CD4-positive, CD25-positive, alpha-beta regulatory T cell (primary cell): ENCODE data around the gene PFKFB2. TPM values are rescaled to one million over a fixed set of nuclear protein-coding genes. Genes with fewer than 3 reads are reported as not detected.

Experiments used
- ATAC-seq, 2 donors: fragments of 150-1000 bp; cut with Tn5 transposase; one replicate each; pipeline ENCODE4 v1.10.0; 2021; ENCODE audit warnings: low read depth in 2 of 2, moderate number of reproducible peaks in 2 of 2, moderate library complexity in 1 of 2
- DNase-seq, 3 donors: peaks; one replicate each; pipeline versions ENCODE4 v3.0.0 to v3.0.0-alpha.2; 2012 to 2022; ENCODE audit warnings: mixed read lengths in 1 of 3
- H3K27ac ChIP-seq: one replicate; pipeline ENCODE4 v1.7.0; 2013; ENCODE audit warnings: mild to moderate bottlenecking, low read length; ENCODE audit not compliant: insufficient read depth, poor library complexity, severe bottlenecking
- H3K27me3 ChIP-seq: one replicate; pipeline ENCODE4 v1.7.0; 2013; ENCODE audit warnings: low read length; ENCODE audit not compliant: control insufficient read depth, insufficient read depth
- H3K36me3 ChIP-seq: one replicate; pipeline ENCODE4 v1.7.0; 2013; ENCODE audit warnings: mild to moderate bottlenecking, low read length, moderate library complexity; ENCODE audit not compliant: control insufficient read depth, insufficient read depth
- H3K4me1 ChIP-seq: 2 replicates; pipeline ENCODE4 v1.7.0; 2013; ENCODE audit warnings: mild to moderate bottlenecking, low read length; ENCODE audit not compliant: insufficient read depth, control insufficient read depth, poor library complexity, severe bottlenecking
- H3K4me3 ChIP-seq: one replicate; pipeline ENCODE4 v1.7.0; 2013; ENCODE audit warnings: low read depth, mild to moderate bottlenecking, low read length, moderate library complexity
- H3K9me3 ChIP-seq, 2 experiments: 1 replicate in 1 of 2; 2 replicates in 1 of 2; pipeline ENCODE4 v1.7.0; 2013; ENCODE audit warnings: low read length in 2 of 2, mild to moderate bottlenecking in 1 of 2, moderate library complexity in 1 of 2; ENCODE audit not compliant: control insufficient read depth in 2 of 2
- H3K27ac Mint-ChIP-seq, 3 donors: one replicate each; pipeline ENCODE4 v1.8.0; 2020 to 2022; ENCODE audit warnings: mild to moderate bottlenecking in 3 of 3, mixed read lengths in 3 of 3, moderate library complexity in 2 of 3
- H3K27me3 Mint-ChIP-seq: one replicate; pipeline ENCODE4 v1.8.0; 2022; ENCODE audit warnings: mild to moderate bottlenecking, mixed read lengths
- H3K36me3 Mint-ChIP-seq: one replicate; pipeline ENCODE4 v1.8.0; 2020; ENCODE audit warnings: mixed read lengths
- H3K4me1 Mint-ChIP-seq, 4 donors: one replicate each; pipeline ENCODE4 v1.8.0; 2020 to 2022; ENCODE audit warnings: mixed read lengths in 4 of 4, mild to moderate bottlenecking in 1 of 4
- H3K4me3 Mint-ChIP-seq, 4 donors: one replicate each; pipeline ENCODE4 v1.8.0; 2020 to 2022; ENCODE audit warnings: mild to moderate bottlenecking in 4 of 4, mixed read lengths in 4 of 4, moderate library complexity in 3 of 4
- H3K9me3 Mint-ChIP-seq, 7 donors: one replicate each; pipeline ENCODE4 v1.8.0; 2020 to 2022; ENCODE audit warnings: mixed read lengths in 7 of 7, mild to moderate bottlenecking in 3 of 7, moderate library complexity in 2 of 7
- polyA plus RNA-seq, 4 donors: library from polyadenylated mRNA; unstranded; fragments of 300-500 nt; fragmentation: Illumina TruSeq; gene quantifications; one replicate each; pipeline ENCODE4 v1.2.3, GENCODE V29; 2021
- total RNA-seq: library from RNA; stranded (reverse); gene quantifications from one replicate; pipeline ENCODE4 v1.2.3, GENCODE V29; 2022

Gene PFKFB2
- total RNA-seq (1.1 TPM), polyA plus RNA-seq (under 1 TPM in 3 of 4 donors, not detected in 1; 0.32 to 0.72 (median 0.46) TPM)

DNA sequence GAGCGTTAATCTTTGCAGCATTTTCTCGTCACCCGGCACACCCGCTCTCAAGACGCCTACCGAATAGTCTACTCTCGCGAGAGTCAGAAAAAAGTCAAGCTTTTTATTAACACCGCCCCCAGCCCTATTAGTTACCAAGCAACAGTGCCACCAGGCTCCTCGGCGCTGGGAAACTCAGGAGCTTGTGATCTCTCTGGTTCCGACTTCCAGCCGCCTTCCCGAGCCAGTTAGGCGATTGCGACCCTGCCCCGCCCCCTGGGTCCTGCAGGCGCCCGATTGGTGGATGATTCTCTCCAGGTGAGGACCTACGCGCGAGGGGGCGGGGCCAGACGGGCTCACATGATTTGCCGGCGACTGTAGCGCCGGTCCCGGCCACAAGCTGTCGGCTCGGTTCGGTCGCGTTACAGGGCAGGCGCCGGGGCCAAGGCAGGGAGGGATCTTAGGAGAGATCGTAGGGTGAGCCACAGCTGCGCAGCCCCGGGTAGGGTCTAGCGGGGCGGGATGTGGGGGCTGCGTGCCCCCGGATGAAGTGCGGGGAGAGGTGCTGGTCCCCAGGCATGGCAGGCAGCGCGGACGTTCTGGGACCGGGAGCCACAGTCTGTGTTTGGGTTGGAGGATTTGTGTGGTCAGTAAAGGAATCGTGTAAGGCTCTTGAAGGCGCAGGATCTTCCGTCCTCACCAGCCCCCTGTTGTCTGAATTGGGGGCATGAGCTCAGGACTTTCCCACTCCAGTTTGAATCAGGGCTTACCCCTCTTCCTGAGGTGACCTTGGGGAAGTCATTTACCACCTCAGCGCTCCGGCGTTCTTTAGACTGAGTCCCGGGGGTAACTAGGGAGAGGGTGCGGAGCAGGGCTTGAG lies at the start of gene PFKFB2:
Gene PFKFB2, plus strand, starts transcription at position 365 of the 859 bp plus-strand sequence. CDS start 1,443 bp downstream, outside the sequence.
- Histone ChIP-seq H3K4me1 (peaks cover 31% of the 10 kb centered on the region), H3K4me3 (peak within 1 kb of the TSS; percentile 88), H3K36me3 (peaks cover 13% of the 10 kb centered on the region), H3K27me3 (peaks cover 5% of the 10 kb centered on the region), H3K27ac (peak within 1 kb of the TSS; percentile 70), H3K9me3 (no peaks in the 10 kb centered on the region)
- Mint-ChIP-seq H3K27me3 (peaks cover 20% of the 10 kb centered on the region), H3K4me1 (peaks cover 11 to 47% (median 30%) of the 10 kb centered on the region in 4 donors), H3K9me3 (peaks cover 0 to 2% (median 0%) of the 10 kb centered on the region in 7 donors), H3K4me3 (peak within 1 kb of the TSS; percentile 93 to 100 (median 97)), H3K27ac (peak within 1 kb of the TSS; percentile 86 to 99 (median 95)), H3K36me3 (peaks cover 5% of the 10 kb centered on the region)
- DNase-seq, result peak; percentile 93 to 94 (median 94)
- ATAC-seq, result peak; percentile 85 to 87

DNA sequence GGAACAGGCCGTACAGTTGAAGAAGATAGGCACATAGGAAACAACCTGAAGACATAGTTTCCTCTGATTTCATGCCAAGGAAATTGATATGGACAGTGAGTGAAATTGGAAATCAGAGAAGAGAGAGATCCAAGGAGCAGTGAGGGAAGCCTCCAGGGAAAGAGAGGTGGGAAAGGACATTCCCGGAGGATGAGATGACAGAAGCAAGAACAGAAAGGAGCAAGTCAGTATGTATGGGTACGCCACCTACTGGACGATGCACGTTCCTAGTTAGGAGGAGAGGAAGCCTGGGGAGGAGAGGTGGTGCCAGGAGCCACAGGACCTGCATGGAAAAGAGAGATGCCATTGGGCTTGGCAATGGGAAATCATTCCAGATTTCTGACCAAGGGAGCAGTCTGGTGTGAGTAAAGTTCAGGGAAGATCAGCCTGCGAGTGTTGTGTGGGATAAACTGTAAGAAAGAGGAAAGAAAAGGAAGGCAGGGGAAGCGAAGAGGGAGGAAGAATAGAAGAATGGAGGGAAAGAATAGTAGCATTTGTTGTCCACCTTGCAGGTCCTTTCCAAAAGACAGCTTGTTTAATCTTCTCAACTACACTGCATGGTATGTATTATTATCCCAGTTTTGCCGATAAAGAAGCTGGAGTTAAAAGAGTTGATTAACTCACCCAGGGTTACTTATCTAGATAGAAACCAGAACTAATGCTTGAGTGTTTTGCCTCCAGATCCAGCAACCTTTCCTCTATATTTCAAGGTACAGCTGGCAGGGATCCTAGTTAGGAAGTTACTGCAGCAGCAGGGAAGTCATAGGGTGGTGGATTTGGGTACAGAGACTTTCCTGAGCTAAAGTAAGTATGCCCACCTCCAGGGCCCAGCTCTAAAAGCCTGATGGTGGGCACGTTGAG lies 47.9 kb upstream of the PFKFB2 start:
- Mint-ChIP-seq H3K4me1 (peaks cover 0 to 6% (median 2%) of the 10 kb centered on the region in 4 donors), H3K27ac (no peak overlapping the region), H3K9me3 (no peaks in the 10 kb centered on the region), H3K27me3 (peaks cover 28% of the 10 kb centered on the region), H3K36me3 (no peaks in the 10 kb centered on the region), H3K4me3 (no peak overlapping the region)
- H3K27ac ChIP-seq, result no peak overlapping the region
- H3K27me3 ChIP-seq, result peaks cover 19% of the 10 kb centered on the region
- no peaks in the 10 kb centered on the region for H3K4me1 ChIP-seq
- H3K9me3 ChIP-seq, result no peaks in the 10 kb centered on the region
- ATAC-seq (no peak), DNase-seq (peak; percentile 2 to 41 (median 32))
- H3K4me3 ChIP-seq, result no peak overlapping the region
- no peaks in the 10 kb centered on the region for H3K36me3 ChIP-seq

DNA sequence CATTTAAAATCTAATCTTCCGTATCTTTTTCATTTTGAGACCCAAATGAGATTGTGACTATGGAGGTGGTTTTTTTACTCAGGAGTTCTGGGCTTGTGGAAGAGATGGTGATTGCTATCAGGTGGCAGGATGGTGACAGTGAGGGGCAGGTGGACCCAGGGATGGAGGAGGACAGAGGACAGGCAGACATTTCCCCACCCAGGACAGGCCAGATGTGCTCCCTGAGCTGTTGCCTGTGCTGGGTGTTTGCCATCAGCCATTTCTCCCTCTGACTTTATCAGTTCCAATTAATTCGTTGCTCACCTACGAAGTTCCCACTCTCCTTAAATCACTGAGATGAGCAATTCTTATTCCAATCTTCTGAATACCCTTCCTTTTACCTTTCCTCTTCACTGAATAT lies 47.0 kb upstream of the PFKFB2 start:
- Mint-ChIP-seq H3K9me3 (no peaks in the 10 kb centered on the region), H3K27me3 (peaks cover 30% of the 10 kb centered on the region), H3K36me3 (no peaks in the 10 kb centered on the region), H3K4me1 (peaks cover 0 to 6% (median 2%) of the 10 kb centered on the region in 4 donors), H3K4me3 (no peak overlapping the region), H3K27ac (no peak overlapping the region)
- Histone ChIP-seq H3K9me3 (no peaks in the 10 kb centered on the region), H3K27ac (no peak overlapping the region), H3K4me3 (no peak overlapping the region), H3K27me3 (peaks cover 23% of the 10 kb centered on the region), H3K36me3 (no peaks in the 10 kb centered on the region), H3K4me1 (no peaks in the 10 kb centered on the region)
- ATAC-seq, result no peak
- DNase-seq, result no peak

DNA sequence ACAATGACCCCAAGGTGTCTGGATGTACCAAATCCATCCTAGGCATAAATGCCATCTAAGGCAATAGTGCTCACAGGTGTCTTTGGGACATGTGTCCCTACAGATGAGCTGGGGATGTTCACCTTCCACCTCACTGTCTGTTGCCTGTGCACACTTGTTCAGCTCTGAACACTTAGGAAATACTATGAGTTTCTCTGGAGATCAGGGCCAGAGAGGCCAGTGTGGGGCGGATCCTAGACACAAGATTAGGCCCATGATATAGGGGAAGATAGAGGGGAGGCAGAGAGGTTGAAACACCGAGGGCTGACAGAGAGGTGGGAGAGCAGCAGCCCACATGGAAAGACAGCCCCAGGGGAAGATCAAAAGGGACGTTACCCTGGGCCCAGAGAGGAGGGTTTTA lies 46.2 kb upstream of the PFKFB2 start:
- Mint-ChIP-seq H3K4me1 (peaks cover 0 to 6% (median 2%) of the 10 kb centered on the region in 4 donors), H3K27me3 (peaks cover 37% of the 10 kb centered on the region), H3K36me3 (no peaks in the 10 kb centered on the region), H3K9me3 (no peaks in the 10 kb centered on the region), H3K4me3 (no peak overlapping the region), H3K27ac (no peak overlapping the region)
- Histone ChIP-seq H3K4me1 (no peaks in the 10 kb centered on the region), H3K27ac (no peak overlapping the region), H3K27me3 (peaks cover 24% of the 10 kb centered on the region), H3K4me3 (no peak overlapping the region), H3K9me3 (no peaks in the 10 kb centered on the region), H3K36me3 (no peaks in the 10 kb centered on the region)
- ATAC-seq (no peak), DNase-seq (no peak)

DNA sequence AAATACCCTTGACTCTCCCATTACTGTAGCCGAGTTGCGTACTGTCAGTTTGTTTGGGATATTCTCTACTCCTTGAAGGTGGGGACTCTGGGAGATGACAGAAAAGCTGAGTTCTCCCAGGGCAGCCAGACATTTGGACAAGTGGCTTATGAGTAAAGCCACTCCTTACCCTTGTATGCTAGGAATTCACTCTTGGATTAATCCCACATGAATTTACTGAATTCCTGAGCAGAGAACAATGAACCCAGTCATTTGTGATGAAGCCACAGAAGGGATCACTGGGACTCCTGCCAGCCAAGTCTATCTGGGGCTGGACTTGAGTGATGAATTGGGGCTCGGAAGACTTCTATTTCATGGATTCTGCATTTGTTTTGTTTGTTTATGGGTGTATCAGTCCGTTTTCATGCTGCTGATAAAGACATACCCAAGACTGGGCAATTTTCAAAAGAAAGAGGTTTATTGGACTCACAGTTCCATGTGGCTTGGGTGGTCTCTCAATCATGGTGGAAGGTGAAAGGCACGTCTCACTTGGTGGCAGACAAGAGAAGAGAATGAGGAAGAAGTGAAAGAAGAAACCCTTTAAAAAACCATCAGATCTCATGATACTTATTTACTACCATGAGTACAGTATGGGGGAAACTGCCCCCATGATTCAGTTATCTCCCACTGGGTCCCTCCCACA lies 45.6 kb upstream of the PFKFB2 start:
- no peak for DNase-seq
- H3K4me3 ChIP-seq, result no peak overlapping the region
- Mint-ChIP-seq H3K27ac (no peak overlapping the region), H3K4me3 (no peak overlapping the region), H3K9me3 (no peaks in the 10 kb centered on the region), H3K36me3 (no peaks in the 10 kb centered on the region), H3K27me3 (peaks cover 43% of the 10 kb centered on the region), H3K4me1 (peaks cover 0 to 6% (median 2%) of the 10 kb centered on the region in 4 donors)
- H3K4me1 ChIP-seq, result no peaks in the 10 kb centered on the region
- H3K36me3 ChIP-seq, result no peaks in the 10 kb centered on the region
- no peaks in the 10 kb centered on the region for H3K9me3 ChIP-seq
- no peak overlapping the region for H3K27ac ChIP-seq
- peaks cover 24% of the 10 kb centered on the region for H3K27me3 ChIP-seq
- no peak for ATAC-seq

DNA sequence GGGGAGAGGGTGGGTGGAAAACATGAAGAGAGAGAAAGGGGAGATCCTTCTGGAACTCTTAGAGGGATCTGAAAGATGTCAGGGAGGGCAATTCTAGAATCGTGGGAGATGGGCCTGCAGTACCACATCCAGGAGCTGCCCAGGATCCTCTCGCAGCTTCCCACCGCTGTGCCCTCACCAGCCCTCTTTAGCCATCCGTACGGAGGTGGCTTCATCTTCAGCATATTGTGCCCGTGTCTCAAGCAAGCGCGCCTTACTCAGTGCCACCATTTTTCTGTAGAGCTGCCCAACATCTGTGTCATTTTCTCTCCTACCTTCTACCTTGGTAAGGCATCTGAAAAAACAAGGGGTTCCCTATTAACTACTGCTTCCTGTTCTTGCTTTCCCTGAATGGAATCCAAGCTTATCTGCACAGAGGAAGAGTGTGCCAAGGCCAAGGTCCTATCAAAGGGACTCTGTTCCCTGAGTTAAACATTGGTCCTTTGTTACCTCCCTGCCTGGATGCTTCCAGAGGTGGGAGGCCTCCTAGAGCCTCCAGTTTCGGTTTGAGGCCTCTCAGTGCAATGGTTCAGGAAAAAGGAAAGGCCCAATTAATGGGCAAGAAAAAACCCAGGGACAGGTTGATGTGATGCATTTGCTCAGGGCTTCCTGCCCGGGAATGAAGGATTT lies 43.8 kb upstream of the PFKFB2 start:
- Mint-ChIP-seq H3K36me3 (no peaks in the 10 kb centered on the region), H3K9me3 (no peaks in the 10 kb centered on the region), H3K27me3 (peaks cover 44% of the 10 kb centered on the region), H3K4me3 (no peak overlapping the region), H3K4me1 (peaks cover 0 to 6% (median 2%) of the 10 kb centered on the region in 4 donors), H3K27ac (no peak overlapping the region)
- ATAC-seq, result no peak
- no peaks in the 10 kb centered on the region for H3K4me1 ChIP-seq
- no peak for DNase-seq
- H3K36me3 ChIP-seq, result no peaks in the 10 kb centered on the region
- no peak overlapping the region for H3K27ac ChIP-seq
- H3K4me3 ChIP-seq, result no peak overlapping the region
- peaks cover 35% of the 10 kb centered on the region for H3K27me3 ChIP-seq
- no peaks in the 10 kb centered on the region for H3K9me3 ChIP-seq

DNA sequence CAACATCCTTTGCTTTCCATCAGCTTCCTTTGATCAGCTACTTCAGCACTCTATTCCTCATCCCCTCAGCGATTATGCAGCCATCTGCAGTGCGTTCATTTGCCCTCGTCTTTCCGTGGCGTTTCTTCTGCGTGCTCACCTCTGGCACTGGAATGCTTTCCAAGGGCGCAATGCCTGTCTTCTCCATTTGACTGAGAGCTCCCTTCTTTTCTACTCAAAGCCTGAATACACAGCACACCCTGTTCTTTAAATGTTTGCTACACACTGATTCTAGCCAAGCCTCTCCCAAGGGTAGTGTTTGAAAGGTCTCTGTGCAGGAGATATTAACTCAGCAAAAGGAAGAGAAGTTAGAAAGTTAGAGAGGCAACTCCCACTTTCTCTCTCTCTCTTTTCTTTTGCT lies 43.1 kb upstream of the PFKFB2 start:
- Histone ChIP-seq H3K27ac (no peak overlapping the region), H3K27me3 (peaks cover 38% of the 10 kb centered on the region), H3K4me1 (no peaks in the 10 kb centered on the region), H3K36me3 (no peaks in the 10 kb centered on the region), H3K9me3 (no peaks in the 10 kb centered on the region), H3K4me3 (no peak overlapping the region)
- H3K9me3 Mint-ChIP-seq, result no peaks in the 10 kb centered on the region
- peaks cover 0 to 3% (median 1%) of the 10 kb centered on the region in 4 donors for H3K4me1 Mint-ChIP-seq
- DNase-seq (no peak), ATAC-seq (no peak)
- no peak overlapping the region for H3K4me3 Mint-ChIP-seq
- H3K27me3 Mint-ChIP-seq, result peaks cover 44% of the 10 kb centered on the region
- H3K27ac Mint-ChIP-seq, result no peak overlapping the region
- no peaks in the 10 kb centered on the region for H3K36me3 Mint-ChIP-seq
